GM23338 (cell line): Measurements from ENCODE around the gene NXN. TPM values are rescaled to one million over a fixed set of nuclear protein-coding genes. Genes with fewer than 3 reads are reported as not detected.
A peak's percentile ranks its signal among the peaks of the same experiment; 100 is the strongest.

Experiments used
- ATAC-seq: fragments of 200-7000 bp; cut with Tn5 transposase; 3 replicates; pipeline ENCODE4 v1.9.1; 2020
- DNase-seq: peaks from one replicate; pipeline ENCODE4 v3.0.0-alpha.2; 2015; ENCODE audit warnings: low spot score
- H2AFZ ChIP-seq: fragments of 200-600 bp; sonication (generic); 2 replicates; pipeline ENCODE4 v1.8.0; 2016; ENCODE audit warnings: antibody characterized with exemption, mild to moderate bottlenecking, moderate library complexity
- H3F3A ChIP-seq: fragments of 200-600 bp; sonication (generic); replicated peaks from 2 replicates; pipeline ENCODE4 v1.8.0; 2017; ENCODE audit warnings: antibody characterized with exemption, mixed run types, low read depth
- H3K27ac ChIP-seq: fragments of 200-600 bp; sonication (generic); 2 replicates; pipeline ENCODE4 v1.6.1; 2016; ENCODE audit warnings: low read depth
- H3K27me3 ChIP-seq: fragments of 200-600 bp; sonication (generic); 2 replicates; pipeline ENCODE4 v1.8.0; 2016; ENCODE audit warnings: mild to moderate bottlenecking, mixed run types, moderate library complexity; ENCODE audit not compliant: insufficient read depth
- H3K36me3 ChIP-seq: fragments of 200-600 bp; sonication (generic); 2 replicates; pipeline ENCODE4 v1.8.0; 2016; ENCODE audit warnings: mild to moderate bottlenecking; ENCODE audit not compliant: insufficient read depth
- H3K4me1 ChIP-seq: fragments of 200-600 bp; sonication (generic); 2 replicates; pipeline ENCODE4 v1.8.0; 2016; ENCODE audit warnings: mild to moderate bottlenecking, moderate library complexity; ENCODE audit not compliant: insufficient read depth
- H3K4me2 ChIP-seq: fragments of 200-600 bp; sonication (generic); 2 replicates; pipeline ENCODE4 v1.7.1; 2017; ENCODE audit warnings: mixed run types
- H3K4me3 ChIP-seq: fragments of 200-600 bp; sonication (generic); 2 replicates; pipeline ENCODE4 v1.6.1; 2016; ENCODE audit warnings: mixed run types
- H3K79me2 ChIP-seq: fragments of 200-600 bp; sonication (generic); replicated peaks from 2 replicates; pipeline ENCODE4 v1.8.0; 2017; ENCODE audit warnings: mild to moderate bottlenecking; ENCODE audit not compliant: insufficient read depth
- H3K9me2 ChIP-seq: fragments of 200-600 bp; sonication (generic); 2 replicates; pipeline ENCODE4 v1.8.0; 2017; ENCODE audit not compliant: insufficient read depth
- H4K20me1 ChIP-seq: fragments of 200-600 bp; sonication (generic); replicated peaks from 2 replicates; pipeline ENCODE4 v1.8.0; 2017; ENCODE audit warnings: mild to moderate bottlenecking; ENCODE audit not compliant: insufficient read depth
- H3K27ac Mint-ChIP-seq: 2 replicates; pipeline ENCODE4 v1.8.0; 2020; ENCODE audit warnings: inconsistent platforms, mild to moderate bottlenecking, moderate library complexity, mixed read lengths
- H3K27me3 Mint-ChIP-seq: 3 replicates; pipeline ENCODE4 v1.8.0; 2022; ENCODE audit warnings: low read depth, mild to moderate bottlenecking, moderate library complexity, mixed read lengths, inconsistent platforms; ENCODE audit not compliant: insufficient read depth, poor library complexity
- H3K36me3 Mint-ChIP-seq: 3 replicates; pipeline ENCODE4 v1.8.0; 2021; ENCODE audit warnings: low read depth, mild to moderate bottlenecking, inconsistent platforms, moderate library complexity, mixed read lengths
- H3K4me1 Mint-ChIP-seq: 3 replicates; pipeline ENCODE4 v1.8.0; 2020; ENCODE audit warnings: mild to moderate bottlenecking, inconsistent platforms, mixed read lengths
- H3K4me3 Mint-ChIP-seq: 3 replicates; pipeline ENCODE4 v1.8.0; 2021; ENCODE audit warnings: moderate library complexity, mild to moderate bottlenecking, inconsistent platforms, mixed read lengths
- H3K9me3 Mint-ChIP-seq: 3 replicates; pipeline ENCODE4 v1.8.0; 2020; ENCODE audit warnings: moderate library complexity, mild to moderate bottlenecking, inconsistent platforms, mixed read lengths
- CTCF ChIP-seq, 2 experiments: fragments of 200-600 bp in 1 of 2; sonication (generic) in 1 of 2; conservative IDR thresholded peaks; 2 replicates each; pipeline versions ENCODE4 v1.5.1 to v1.6.1; 2016 to 2017; ENCODE audit warnings: antibody characterized with exemption in 2 of 2, low read depth in 2 of 2, mild to moderate bottlenecking in 2 of 2, moderate library complexity in 1 of 2
- NANOG ChIP-seq: IDR thresholded peaks from 2 replicates; pipeline ENCODE4 v1.6.1; 2016; ENCODE audit warnings: antibody characterized with exemption, borderline replicate concordance
- POLR2AphosphoS5 ChIP-seq: IDR thresholded peaks from 2 replicates; pipeline ENCODE4 v1.6.1; 2016; ENCODE audit warnings: antibody characterized with exemption, low read depth
- STAT1 ChIP-seq: IDR thresholded peaks from one replicate; pipeline ENCODE4 v1.6.1; 2016; ENCODE audit warnings: antibody characterized with exemption; ENCODE audit not compliant: unreplicated experiment
- ZNF114 ChIP-seq: fragments of 250-450 bp; sonication (Bioruptor Pico); IDR thresholded peaks from 2 replicates; pipeline ENCODE4 v1.5.0; 2020; ENCODE audit warnings: mild to moderate bottlenecking, moderate library complexity
- ZNF462 ChIP-seq: fragments of 250-450 bp; sonication (Bioruptor Pico); IDR thresholded peaks from 2 replicates; pipeline ENCODE4 v1.5.0; 2020; ENCODE audit warnings: mild to moderate bottlenecking, moderate library complexity
- polyA plus RNA-seq: library from polyadenylated mRNA; unstranded; fragments of >200 nt; fragmentation: Nextera tagmentation; extraction: Ambion mirVana; gene quantifications from 2 replicates; pipeline ENCODE4 v1.2.1, GENCODE V29; 2016
- total RNA-seq: library from RNA; depleted of rRNA; stranded (reverse); fragments of >200 nt; shearing (Covaris generic); gene quantifications from 2 replicates; pipeline ENCODE4 v1.2.3, GENCODE V29; 2014

NXN gene
- total and polyA plus RNA-seq, 2 experiments from 2014 or later = 31.8 to 105 TPM

DNA sequence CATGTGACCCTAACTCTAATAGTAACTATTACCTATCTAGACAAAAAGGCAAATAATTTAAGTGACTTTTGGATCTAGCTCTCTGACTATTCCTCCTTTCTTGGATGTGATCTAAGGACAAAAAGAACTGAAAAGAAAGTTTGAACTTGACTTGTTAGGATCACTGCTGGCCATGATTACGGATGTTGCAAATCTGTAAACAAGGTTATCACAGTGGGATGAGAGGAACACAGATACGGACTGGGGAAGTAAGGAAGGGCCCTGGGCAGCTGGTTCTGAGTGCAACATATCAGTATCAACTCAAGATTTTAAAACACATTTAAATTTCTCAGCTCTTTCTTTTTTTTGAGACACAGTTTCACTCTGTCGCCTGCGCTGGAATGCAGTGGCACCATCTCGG is 118.8 kb downstream of the NXN start:
- Histone ChIP-seq H4K20me1 (peaks cover 22% of the 10 kb centered on the region), H3K4me1 (no peaks in the 10 kb centered on the region; the same call in 1 of the 2 replicates), H3K9me2 (no peaks in the 10 kb centered on the region), H3F3A (no peaks in the 10 kb centered on the region), H3K79me2 (peaks cover 79% of the 10 kb centered on the region), H3K4me2 (no peak overlapping the region), H3K36me3 (no peaks in the 10 kb centered on the region), H3K27me3 (no peaks in the 10 kb centered on the region), H2AFZ (no peak overlapping the region), H3K4me3 (no peak overlapping the region), H3K27ac (0 out of 2 replicates have a peak overlapping the region, but pooled peaks have one; percentile 57)
- peaks cover 7% of the 10 kb centered on the region for H3K4me1 Mint-ChIP-seq
- no peak overlapping the region for H3K4me3 Mint-ChIP-seq
- peaks cover 11% of the 10 kb centered on the region for H3K27me3 Mint-ChIP-seq
- peaks cover 5% of the 10 kb centered on the region; the same call in 1 of the 3 replicates for H3K36me3 Mint-ChIP-seq
- TF ChIP-seq POLR2AphosphoS5 (no peak), ZNF114 (CRISPR knock-in tag) (no peak)
- no peaks in the 10 kb centered on the region for H3K9me3 Mint-ChIP-seq
- DNase-seq (no peak), ATAC-seq (no peak)
- no peak overlapping the region; the same call in 1 of the 2 replicates for H3K27ac Mint-ChIP-seq

GRCh38 chr17:859824-860195 is 119.8 kb downstream of the NXN start:
- no peak for ATAC-seq
- peaks cover 11% of the 10 kb centered on the region for H3K27me3 Mint-ChIP-seq
- H3K4me3 Mint-ChIP-seq = no peak overlapping the region
- Histone ChIP-seq H2AFZ (no peak overlapping the region), H3K27me3 (no peaks in the 10 kb centered on the region), H3K4me1 (no peaks in the 10 kb centered on the region; the same call in 1 of the 2 replicates), H3K9me2 (no peaks in the 10 kb centered on the region), H3K4me3 (no peak overlapping the region), H3F3A (no peaks in the 10 kb centered on the region), H3K36me3 (no peaks in the 10 kb centered on the region), H3K27ac (peak overlapping the region; percentile 42), H3K79me2 (peaks cover 80% of the 10 kb centered on the region), H3K4me2 (0 out of 2 replicates have a peak overlapping the region, but pooled peaks have one; percentile 14), H4K20me1 (peaks cover 28% of the 10 kb centered on the region)
- TF ChIP-seq POLR2AphosphoS5 (no peak), ZNF462 (CRISPR knock-in tag) (no peak), NANOG (no peak), CTCF (conservative IDR thresholded peaks at IDR 0.05; ENCODE audit: low read depth in 2 of 2) (no peak), ZNF114 (CRISPR knock-in tag) (no peak), STAT1 (no peak)
- H3K36me3 Mint-ChIP-seq = peaks cover 5% of the 10 kb centered on the region; the same call in 1 of the 3 replicates
- no peak for DNase-seq
- peaks cover 7% of the 10 kb centered on the region for H3K4me1 Mint-ChIP-seq
- H3K9me3 Mint-ChIP-seq = no peaks in the 10 kb centered on the region
- H3K27ac Mint-ChIP-seq = peak overlapping the region; percentile 73; the same call in 1 of the 2 replicates
